GM12892 (cell line): Measurements from ENCODE around the gene SLC13A3.

Source experiments
- DNase-seq: peaks from one replicate; pipeline ENCODE4 v3.0.0; 2011; ENCODE audit not compliant: insufficient read length
- FAIRE-seq: peaks from 2 replicates; lab custom pipeline; 2011; peaks lifted over from hg19 to GRCh38; lab: Jason Lieb, UNC
- POLR2A ChIP-seq: IDR thresholded peaks from 2 replicates; pipeline ENCODE4 v1.6.1; 2011; ENCODE audit warnings: low read depth, low read length, control low read depth
- POLR2AphosphoS5 ChIP-seq: IDR thresholded peaks from 2 replicates; pipeline ENCODE4 v1.6.1; 2011; ENCODE audit warnings: low read depth, low read length, control low read depth
- TAF1 ChIP-seq: IDR thresholded peaks from 2 replicates; pipeline ENCODE4 v1.6.1; 2011; ENCODE audit warnings: low read depth, mild to moderate bottlenecking, control low read depth, low read length, borderline replicate concordance

Gene SLC13A3

GRCh38 chr20:46607191-46607848 lies 43.9 kb downstream of the SLC13A3 start:
- TF ChIP-seq TAF1 (no peak), POLR2A (no peak)
- DNase-seq (no peak), FAIRE-seq (no peak)

GRCh38 chr20:46606817-46607190 lies 44.5 kb downstream of the SLC13A3 start:
- FAIRE-seq = no peak
- TF ChIP-seq TAF1 = no peak
- DNase-seq = no peak

GRCh38 chr20:46605978-46606816 lies 45.1 kb downstream of the SLC13A3 start:
- no peak for TF ChIP-seq POLR2AphosphoS5
- no peak for TF ChIP-seq POLR2A
- TF ChIP-seq TAF1 = no peak
- FAIRE-seq (no peak), DNase-seq (no peak)

- DNase-seq = no peak
- TF ChIP-seq POLR2A = no peak
- no peak for TF ChIP-seq POLR2AphosphoS5
- TF ChIP-seq TAF1 = no peak
- no peak for FAIRE-seq
These were observed 46.1 kb downstream of the SLC13A3 start for GRCh38 chr20:46605181-46605580.

GRCh38 chr20:46604551-46605133 lies 46.6 kb downstream of the SLC13A3 start:
- FAIRE-seq (no peak), DNase-seq (no peak)
- no peak for TF ChIP-seq TAF1
- TF ChIP-seq POLR2AphosphoS5 = no peak
- no peak for TF ChIP-seq POLR2A

- DNase-seq (no peak), FAIRE-seq (no peak)
- TF ChIP-seq TAF1 = no peak
- no peak for TF ChIP-seq POLR2AphosphoS5
- TF ChIP-seq POLR2A = no peak
These were observed 48.8 kb downstream of the SLC13A3 start for GRCh38 chr20:46602429-46602828.

GRCh38 chr20:46601603-46602122 lies 49.6 kb downstream of the SLC13A3 start:
- DNase-seq (no peak), FAIRE-seq (no peak)
- TF ChIP-seq POLR2A = no peak
- TF ChIP-seq TAF1 = no peak
- no peak for TF ChIP-seq POLR2AphosphoS5

- FAIRE-seq (no peak), DNase-seq (no peak)
- TF ChIP-seq POLR2A (no peak), POLR2AphosphoS5 (no peak), TAF1 (no peak)
These were observed 50.9 kb downstream of the SLC13A3 start for GRCh38 chr20:46600286-46600752.

GRCh38 chr20:46599227-46599987 lies 51.9 kb downstream of the SLC13A3 start:
- FAIRE-seq (no peak), DNase-seq (no peak)
- TF ChIP-seq TAF1 (no peak), POLR2A (no peak), POLR2AphosphoS5 (no peak)

- DNase-seq = no peak
- TF ChIP-seq TAF1 = no peak
- TF ChIP-seq POLR2AphosphoS5 = no peak
- TF ChIP-seq POLR2A = no peak
- FAIRE-seq = no peak
These were observed 55.3 kb downstream of the SLC13A3 start for GRCh38 chr20:46595933-46596332.

- DNase-seq (no peak), FAIRE-seq (no peak)
- TF ChIP-seq POLR2A = no peak
- no peak for TF ChIP-seq TAF1
- no peak for TF ChIP-seq POLR2AphosphoS5
These were observed 56.5 kb downstream of the SLC13A3 start for GRCh38 chr20:46594725-46595124.
